Peyer's patch (tissue), 4 donors: ENCODE data around the gene PWWP2A.

Experiments used
- CTCF ChIP-seq, 6 experiments: fragments of 450-650 bp in 4 of 6; fragments of 200-600 bp in 2 of 6; sonication (generic) in 1 of 6; IDR thresholded peaks; one replicate each; pipeline ENCODE4 v1.5.1; 2017 to 2019; ENCODE audit warnings: antibody characterized with exemption in 6 of 6, mild to moderate bottlenecking in 3 of 6, moderate library complexity in 1 of 6
- POLR2A ChIP-seq, 2 donors: fragments of 450-650 bp; IDR thresholded peaks; one replicate each; pipeline ENCODE4 v1.5.1; 2017; ENCODE audit warnings: antibody characterized with exemption in 2 of 2, mild to moderate bottlenecking in 2 of 2, moderate library complexity in 2 of 2

- no peak for TF ChIP-seq POLR2A (IDR thresholded peaks at IDR 0.05)
- no peak for TF ChIP-seq CTCF (IDR thresholded peaks at IDR 0.05)
Measured at GRCh38 chr5:160049099-160049498, 70.2 kb downstream of the PWWP2A start.
